Activated T-helper 1 cell treated with anti-CD3 and anti-CD28 coated beads, Interleukin-12 subunit alpha, Interleukin-12 subunit beta, Interleukin-2, Interleukin-4 antibody, amounts not matched to agents 30 ng/mL and 10 ng/mL and 1 ng/mL, durations not matched to agents 14 hours and 24 hours and 36 hours (primary cell): Measurements from ENCODE around the gene RGS16. TPM values are rescaled to one million over a fixed set of nuclear protein-coding genes. Genes with fewer than 3 reads are reported as not detected.
"Not testable (repeated sequence)": the region's sequence is repeated elsewhere in the genome, so short reads cannot be mapped to it uniquely, and the experiment has no call there.

Experiments used
- DNase-seq: peaks from one replicate; pipeline ENCODE4 v3.0.0; 2021; ENCODE audit warnings: low spot score
- H3K27ac Mint-ChIP-seq: one replicate; pipeline ENCODE4 v1.8.0; 2021; ENCODE audit warnings: mild to moderate bottlenecking, mixed read lengths
- H3K27me3 Mint-ChIP-seq: one replicate; pipeline ENCODE4 v1.8.0; 2022; ENCODE audit warnings: mild to moderate bottlenecking, moderate library complexity, mixed read lengths; ENCODE audit not compliant: insufficient read depth
- H3K36me3 Mint-ChIP-seq: one replicate; pipeline ENCODE4 v1.8.0; 2021; ENCODE audit warnings: low read depth, mixed read lengths
- H3K4me1 Mint-ChIP-seq: one replicate; pipeline ENCODE4 v1.8.0; 2021; ENCODE audit warnings: low read depth, mixed read lengths
- H3K4me3 Mint-ChIP-seq: one replicate; pipeline ENCODE4 v1.8.0; 2021; ENCODE audit warnings: mild to moderate bottlenecking, moderate library complexity, mixed read lengths
- H3K9me3 Mint-ChIP-seq: one replicate; pipeline ENCODE4 v1.8.0; 2021; ENCODE audit warnings: mixed read lengths
- intact Hi-C: fragments of 100-400 bp; cut with micrococcal nuclease; formaldehyde crosslinking; loops from one replicate; pipeline ENCODE4 v1.15.1; 2024
- total RNA-seq: library from RNA; stranded (reverse); gene quantifications from 2 replicates; pipeline ENCODE4 v1.2.3, GENCODE V29; 2022

The RGS16 gene
- total RNA-seq, 1 donor from 2014 or later = 138 TPM

DNA sequence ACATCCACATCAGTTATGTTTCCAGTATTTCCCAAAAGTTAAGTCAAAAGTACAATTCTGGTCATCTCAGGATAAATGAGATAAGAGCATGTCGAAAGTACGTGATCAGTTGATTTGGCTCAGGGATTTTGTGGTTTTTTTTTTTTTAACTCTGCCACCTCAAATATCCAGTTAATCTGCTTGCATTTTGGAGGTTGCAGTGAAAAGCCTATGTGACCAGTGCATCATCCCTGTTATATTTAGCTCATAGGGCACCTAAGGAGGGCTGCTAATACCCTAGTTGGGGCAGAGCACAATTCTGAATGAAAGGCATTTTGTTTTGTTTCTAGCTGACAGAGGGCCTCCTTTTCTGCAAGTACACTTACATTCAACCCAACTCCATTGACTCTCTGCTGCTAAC, 31.7 kb upstream of the RGS16 start:
- H3K27me3 Mint-ChIP-seq = peaks cover 13% of the 10 kb centered on the region
- H3K27ac Mint-ChIP-seq = no peak overlapping the region
- H3K4me1 Mint-ChIP-seq = peaks cover 32% of the 10 kb centered on the region
- peaks cover 2% of the 10 kb centered on the region for H3K36me3 Mint-ChIP-seq
- DNase-seq = no peak
- no peak overlapping the region for H3K4me3 Mint-ChIP-seq
- intact Hi-C loops = no loop called here
- H3K9me3 Mint-ChIP-seq = no peaks in the 10 kb centered on the region

DNA sequence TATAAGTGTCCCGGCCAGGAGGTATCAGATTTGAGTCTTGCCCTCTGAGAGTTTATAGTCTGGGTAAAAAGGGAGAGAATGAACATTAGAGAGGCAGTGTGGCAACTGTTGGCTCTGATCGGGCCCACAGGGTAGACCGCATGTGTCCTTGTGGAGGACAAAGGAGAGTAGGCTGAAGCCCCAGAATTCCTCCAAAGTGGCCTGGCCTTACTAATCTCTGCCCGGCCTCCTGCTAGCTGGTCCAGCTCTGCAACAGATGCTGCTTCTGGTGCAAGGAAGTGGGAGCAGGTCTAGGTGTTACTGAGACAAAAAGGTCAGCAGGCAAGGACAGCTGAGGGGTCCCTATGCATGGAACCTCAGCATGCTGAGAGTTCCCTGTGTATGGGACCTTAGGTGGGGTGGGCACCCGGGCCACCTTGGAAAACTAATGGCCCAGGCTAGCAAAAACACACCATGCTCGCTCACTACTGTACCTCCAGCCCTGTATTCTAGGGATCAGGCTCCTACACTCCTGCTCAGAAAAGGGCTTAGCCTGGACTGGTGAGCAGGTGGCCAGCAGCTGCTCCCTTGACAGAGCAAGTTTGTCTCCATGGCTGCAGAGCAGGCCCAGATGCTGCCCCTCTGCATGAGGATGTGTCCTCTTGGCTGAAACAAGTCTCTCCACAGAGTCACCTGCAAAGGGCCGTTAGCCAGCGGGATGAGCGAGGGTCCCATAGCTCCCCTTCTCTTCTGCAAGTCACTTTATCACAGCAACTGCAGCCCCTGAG, 30.3 kb upstream of the RGS16 start:
- H3K36me3 Mint-ChIP-seq = peaks cover 2% of the 10 kb centered on the region
- H3K9me3 Mint-ChIP-seq = no peaks in the 10 kb centered on the region
- peaks cover 45% of the 10 kb centered on the region for H3K4me1 Mint-ChIP-seq
- intact Hi-C loops = no loop called here
- H3K27ac Mint-ChIP-seq = no peak overlapping the region
- H3K27me3 Mint-ChIP-seq = peaks cover 11% of the 10 kb centered on the region
- no peak overlapping the region for H3K4me3 Mint-ChIP-seq
- no peak for DNase-seq

GRCh38 chr1:182633657-182634281, 29.6 kb upstream of the RGS16 start:
- peaks cover 13% of the 10 kb centered on the region for H3K27me3 Mint-ChIP-seq
- peaks cover 53% of the 10 kb centered on the region for H3K4me1 Mint-ChIP-seq
- H3K36me3 Mint-ChIP-seq = peaks cover 2% of the 10 kb centered on the region
- peak overlapping the region; percentile 7 for H3K27ac Mint-ChIP-seq
- H3K9me3 Mint-ChIP-seq = no peaks in the 10 kb centered on the region
- intact Hi-C loops = no loop called here
- no peak overlapping the region for H3K4me3 Mint-ChIP-seq
- DNase-seq = no peak

- Mint-ChIP-seq H3K27ac (no peak overlapping the region), H3K4me1 (peaks cover 56% of the 10 kb centered on the region), H3K27me3 (peaks cover 13% of the 10 kb centered on the region), H3K9me3 (no peaks in the 10 kb centered on the region), H3K4me3 (no peak overlapping the region), H3K36me3 (peaks cover 2% of the 10 kb centered on the region)
- intact Hi-C loops = no loop called here
- DNase-seq = no peak
Observed at GRCh38 chr1:182633031-182633430, 28.8 kb upstream of the RGS16 start.

- DNase-seq, H3K36me3 Mint-ChIP-seq, intact Hi-C loops, H3K9me3 Mint-ChIP-seq, H3K27ac Mint-ChIP-seq: not testable (repeated sequence)
- Mint-ChIP-seq H3K27me3 (peaks cover 13% of the 10 kb centered on the region), H3K4me1 (peaks cover 60% of the 10 kb centered on the region), H3K4me3 (peak overlapping the region; percentile 62)
Observed at GRCh38 chr1:182632441-182632857, 28.3 kb upstream of the RGS16 start.

- H3K27ac Mint-ChIP-seq = no peak overlapping the region
- peaks cover 15% of the 10 kb centered on the region for H3K27me3 Mint-ChIP-seq
- no peak overlapping the region for H3K4me3 Mint-ChIP-seq
- no peak for DNase-seq
- H3K4me1 Mint-ChIP-seq = peaks cover 65% of the 10 kb centered on the region
- peaks cover 2% of the 10 kb centered on the region for H3K36me3 Mint-ChIP-seq
- H3K9me3 Mint-ChIP-seq = no peaks in the 10 kb centered on the region
- intact Hi-C loops = no loop called here
Observed at GRCh38 chr1:182631954-182632353, 27.8 kb upstream of the RGS16 start.

- Mint-ChIP-seq H3K36me3 (peaks cover 2% of the 10 kb centered on the region), H3K27me3 (peaks cover 15% of the 10 kb centered on the region), H3K27ac (peak overlapping the region; percentile 41), H3K9me3 (no peaks in the 10 kb centered on the region), H3K4me3 (peak overlapping the region; percentile 16), H3K4me1 (peaks cover 73% of the 10 kb centered on the region)
- no peak for DNase-seq
- intact Hi-C loops = no loop called here
Observed at GRCh38 chr1:182631053-182631677, 27.0 kb upstream of the RGS16 start.

- Mint-ChIP-seq H3K36me3 (peaks cover 2% of the 10 kb centered on the region), H3K9me3 (no peaks in the 10 kb centered on the region), H3K27me3 (peaks cover 13% of the 10 kb centered on the region), H3K27ac (peak overlapping the region; percentile 76), H3K4me3 (peak overlapping the region; percentile 40), H3K4me1 (peaks cover 78% of the 10 kb centered on the region)
- no peak for DNase-seq
- intact Hi-C loops = no loop called here
Observed at GRCh38 chr1:182630586-182630985, 26.4 kb upstream of the RGS16 start.

GRCh38 chr1:182629499-182630096, 25.4 kb upstream of the RGS16 start:
- DNase-seq = peak; percentile 30
- Mint-ChIP-seq H3K4me3 (peak overlapping the region; percentile 46), H3K36me3 (peaks cover 2% of the 10 kb centered on the region), H3K4me1 (peaks cover 88% of the 10 kb centered on the region), H3K9me3 (no peaks in the 10 kb centered on the region), H3K27ac (peak overlapping the region; percentile 85), H3K27me3 (peaks cover 9% of the 10 kb centered on the region)
- intact Hi-C loops = loop anchor here (1.0 kb wide), 3 partner anchors 13 to 80 kb away; partner anchors contain the start of gene RGS16

GRCh38 chr1:182629080-182629479, 24.9 kb upstream of the RGS16 start:
- no peaks in the 10 kb centered on the region for H3K9me3 Mint-ChIP-seq
- intact Hi-C loops = loop anchor here (1.0 kb wide), 3 partner anchors 13 to 80 kb away; partner anchors contain the start of gene RGS16
- peak overlapping the region; percentile 46 for H3K4me3 Mint-ChIP-seq
- H3K27ac Mint-ChIP-seq = peak overlapping the region; percentile 85
- peaks cover 91% of the 10 kb centered on the region for H3K4me1 Mint-ChIP-seq
- H3K27me3 Mint-ChIP-seq = peaks cover 6% of the 10 kb centered on the region
- peaks cover 2% of the 10 kb centered on the region for H3K36me3 Mint-ChIP-seq
- no peak for DNase-seq

- Mint-ChIP-seq H3K27me3 (peaks cover 4% of the 10 kb centered on the region), H3K9me3 (no peaks in the 10 kb centered on the region), H3K4me1 (peaks cover 91% of the 10 kb centered on the region), H3K27ac (no peak overlapping the region), H3K36me3 (peaks cover 2% of the 10 kb centered on the region), H3K4me3 (no peak overlapping the region)
- DNase-seq = no peak
- intact Hi-C loops = loop anchor here (1.0 kb wide), 3 partner anchors 12 to 81 kb away; partner anchors contain the start of gene RGS16
Observed at GRCh38 chr1:182628657-182629056, 24.5 kb upstream of the RGS16 start.

DNA sequence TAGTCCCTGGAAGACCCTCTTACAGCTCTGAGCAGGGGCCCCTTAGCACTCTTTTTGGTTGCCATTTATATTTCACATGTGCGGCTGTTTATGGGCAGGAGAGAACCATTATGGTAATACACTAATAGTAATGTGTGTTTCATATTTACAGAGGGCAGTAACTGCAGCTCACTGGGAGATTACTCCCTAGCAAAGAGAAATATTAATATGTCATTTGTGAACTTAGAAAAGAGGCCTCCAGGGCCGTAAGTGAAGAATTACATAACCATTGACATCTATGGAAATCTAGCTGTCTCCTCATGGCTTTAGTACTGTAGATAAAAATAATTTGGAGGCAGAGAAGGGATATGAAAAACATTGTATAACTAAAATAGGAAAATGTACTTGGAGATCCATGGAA, 23.4 kb upstream of the RGS16 start:
- Mint-ChIP-seq H3K36me3 (no peaks in the 10 kb centered on the region), H3K27me3 (peaks cover 4% of the 10 kb centered on the region), H3K27ac (no peak overlapping the region), H3K4me3 (no peak overlapping the region), H3K4me1 (peaks cover 91% of the 10 kb centered on the region), H3K9me3 (no peaks in the 10 kb centered on the region)
- DNase-seq = no peak
- intact Hi-C loops = no loop called here
